ENCODE results near the gene KANSL1L.

KANSL1L gene

DNA sequence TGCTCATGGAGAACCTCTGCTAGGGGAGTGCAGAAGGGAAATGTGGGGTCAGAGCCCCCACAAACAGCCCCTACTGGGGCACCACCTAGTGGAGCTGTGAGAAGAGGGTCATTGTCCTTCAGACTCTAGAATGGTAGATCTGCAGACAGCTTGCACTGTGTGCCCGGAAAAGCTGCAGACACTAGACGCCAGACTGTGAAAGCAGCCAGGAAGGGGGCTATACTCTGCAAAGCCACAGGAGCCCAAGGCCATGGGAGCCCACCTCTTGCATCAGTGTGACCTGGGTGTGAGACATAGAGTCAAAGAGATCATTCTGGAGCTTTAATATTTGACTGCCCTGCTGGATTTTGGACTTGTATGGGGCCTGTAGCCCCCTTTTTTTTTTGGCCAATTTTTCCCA, 107.9 kb downstream of the KANSL1L start:
- DNase-seq, result no peak

DNA sequence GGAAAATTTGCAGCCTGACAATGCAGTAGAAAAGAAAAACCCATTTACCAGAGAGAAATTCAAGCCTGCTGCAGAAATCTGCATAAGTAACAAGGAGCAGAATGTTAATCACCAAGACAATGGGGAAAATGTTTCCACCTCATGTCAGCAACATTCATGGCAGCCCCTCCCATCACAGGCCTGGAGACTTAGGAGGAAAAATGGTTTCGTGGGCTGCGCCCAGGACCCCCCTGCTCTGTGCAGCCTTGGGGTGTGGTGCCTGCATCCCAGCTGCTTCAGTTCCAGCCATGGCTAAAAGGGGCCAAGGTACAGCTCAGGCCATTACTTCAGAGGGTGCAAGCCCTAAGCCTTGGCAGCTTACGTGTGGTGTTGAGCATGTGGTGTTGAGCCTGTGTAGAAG, 115.4 kb downstream of the KANSL1L start:
- no peak for DNase-seq

DNA sequence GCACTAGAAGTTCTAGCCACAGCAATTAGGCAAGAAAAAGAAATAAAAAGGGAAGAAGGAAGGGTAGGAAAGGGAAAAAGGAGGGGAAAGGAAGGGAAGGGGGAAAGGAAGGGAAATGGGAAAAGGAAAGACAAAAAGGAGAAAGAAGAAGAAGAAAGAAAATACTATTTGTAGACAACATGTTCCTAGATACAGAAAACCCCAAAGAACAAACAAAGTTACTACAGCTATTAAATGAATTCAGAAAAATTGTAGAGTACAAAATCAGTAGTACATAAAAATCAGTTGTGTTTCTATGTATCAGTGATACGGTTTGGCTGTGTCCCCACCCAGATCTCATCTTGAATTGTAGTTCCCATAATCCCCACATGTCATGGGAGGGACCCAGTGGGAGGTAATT, 116.5 kb downstream of the KANSL1L start:
- no peak for DNase-seq

DNA sequence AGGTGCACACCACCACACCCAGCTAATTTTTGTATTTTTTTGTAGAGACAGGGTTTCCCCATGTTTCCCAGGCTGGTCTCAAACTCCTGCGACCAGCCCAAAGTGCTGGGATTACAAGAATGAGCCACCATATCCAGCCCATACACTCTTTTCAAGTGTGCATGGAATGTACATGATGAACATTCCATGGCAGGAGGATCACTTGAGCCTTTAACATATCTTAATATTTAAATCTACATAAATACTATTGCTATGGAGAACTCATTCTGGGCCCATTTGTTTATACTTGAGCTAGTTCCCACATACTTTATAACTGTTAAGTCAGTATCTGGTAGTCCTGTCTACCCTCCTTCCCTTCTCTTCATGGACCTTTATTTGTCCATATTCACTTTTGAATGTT, 120.3 kb downstream of the KANSL1L start:
- DNase-seq, result no peak

DNA sequence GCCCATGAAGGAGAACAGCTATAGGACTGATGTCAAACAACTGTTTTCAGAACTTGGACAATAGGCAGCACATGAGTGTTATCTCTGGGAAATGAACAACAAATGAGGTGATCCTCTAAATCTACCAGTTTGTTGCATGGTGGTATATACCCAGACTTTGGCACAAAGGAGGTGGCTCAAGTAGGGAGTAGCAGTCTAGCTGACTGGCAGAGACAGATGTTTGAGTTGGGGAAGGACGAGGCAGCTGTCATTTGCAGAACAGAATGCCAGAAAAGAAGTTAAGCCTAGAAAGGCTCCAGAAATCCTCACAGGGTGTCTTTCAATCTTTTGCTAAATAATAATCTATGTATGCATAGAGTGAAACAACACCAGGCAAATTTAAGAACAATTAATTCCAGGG, 121.4 kb downstream of the KANSL1L start:
- DNase-seq, result no peak

DNA sequence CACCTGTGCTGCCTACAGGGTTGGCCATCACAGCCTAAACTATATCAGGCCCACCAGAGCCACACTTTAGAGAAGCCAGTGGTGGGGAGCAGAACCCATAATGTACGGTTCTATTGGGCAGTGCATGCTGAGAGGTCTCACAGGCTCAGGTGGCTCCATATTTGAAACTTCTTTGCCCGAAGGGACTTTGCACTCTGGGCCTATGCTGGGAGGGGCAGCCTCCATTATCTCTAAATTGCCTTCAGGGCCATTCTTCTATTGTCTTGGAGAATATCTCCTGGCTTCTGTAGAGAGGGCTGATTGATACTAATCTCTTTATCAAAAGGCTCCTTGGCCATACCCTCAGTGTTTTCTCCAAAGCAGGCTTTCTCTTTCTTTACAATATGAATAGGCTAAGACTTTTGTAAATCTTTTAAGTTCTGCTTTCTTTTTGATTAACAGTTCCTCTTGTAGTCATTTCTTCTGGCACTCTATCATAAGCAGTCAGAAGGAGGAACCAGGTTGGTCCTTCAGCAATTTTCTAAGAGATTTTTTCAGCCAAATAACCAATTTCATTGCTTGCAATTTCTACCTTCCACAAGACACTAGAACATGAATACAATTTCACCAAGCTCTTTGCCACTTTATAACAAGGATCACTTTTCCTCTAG, 124.2 kb downstream of the KANSL1L start:
- no peak for DNase-seq

DNA sequence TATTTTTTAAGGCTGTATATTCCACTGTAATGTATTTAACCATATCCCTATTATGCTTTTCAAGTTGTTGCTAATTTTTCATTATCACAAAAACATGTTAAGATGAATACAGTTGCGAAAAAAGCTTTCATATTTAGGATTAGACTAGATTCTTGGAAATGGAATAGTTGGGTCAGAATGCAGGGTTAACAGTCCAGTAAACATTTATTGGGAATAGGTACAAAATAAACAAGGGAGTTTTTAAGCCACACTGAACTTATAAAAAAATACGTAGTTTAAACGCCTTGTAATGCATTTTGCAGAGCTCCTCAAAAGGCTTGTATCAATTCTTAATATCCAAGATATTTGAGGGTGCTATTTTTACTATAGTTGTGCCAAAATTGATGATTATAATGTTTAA, 133.1 kb downstream of the KANSL1L start:
- DNase-seq, result no peak

DNA sequence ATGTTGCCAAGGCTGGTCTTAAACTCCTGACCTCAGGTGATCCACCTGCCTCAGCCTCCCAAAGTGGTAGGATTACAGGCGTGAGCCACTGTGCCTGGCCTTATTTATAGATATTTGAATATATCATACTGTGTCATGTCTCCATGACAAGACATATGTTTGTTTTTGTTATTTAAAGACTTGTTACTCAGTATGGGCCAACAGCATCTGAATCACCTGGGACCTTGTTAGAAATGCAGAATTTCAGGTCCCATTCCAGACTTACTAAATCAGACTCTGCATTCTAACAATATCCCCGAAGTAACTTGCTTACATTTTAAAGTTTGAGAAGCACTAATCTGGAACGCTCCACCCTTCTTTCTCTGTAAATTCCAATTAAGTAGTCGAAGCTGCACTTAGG, 135.5 kb downstream of the KANSL1L start:
- DNase-seq, result no peak

DNA sequence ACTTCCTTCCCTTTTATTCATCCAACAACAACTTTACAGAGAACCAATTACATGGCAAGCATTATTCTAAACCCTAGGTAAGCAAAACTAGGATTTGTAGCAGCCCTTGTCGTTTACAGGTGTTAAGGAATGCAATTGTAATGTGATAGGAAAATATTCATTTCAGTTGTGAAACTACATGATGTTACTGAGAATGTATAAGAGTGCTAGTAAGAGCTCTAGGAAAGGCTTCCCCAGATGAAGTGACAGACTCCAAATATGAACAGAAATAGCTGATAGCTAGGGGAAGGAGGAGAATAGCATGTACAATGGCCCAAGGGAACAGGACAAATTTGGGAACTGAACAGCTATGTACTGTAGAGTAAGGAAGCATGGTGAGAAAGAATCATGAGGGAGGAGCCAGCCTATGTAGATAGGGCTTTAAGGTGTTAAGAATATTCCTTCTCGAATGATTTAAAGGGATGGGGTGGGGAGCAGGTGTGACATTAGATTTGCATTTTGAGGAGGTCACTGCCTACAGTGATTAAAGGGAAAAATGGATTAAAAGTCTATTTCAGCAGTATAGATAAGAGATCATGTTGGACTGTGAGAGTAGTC, 137.0 kb downstream of the KANSL1L start:
- DNase-seq, result no peak

DNA sequence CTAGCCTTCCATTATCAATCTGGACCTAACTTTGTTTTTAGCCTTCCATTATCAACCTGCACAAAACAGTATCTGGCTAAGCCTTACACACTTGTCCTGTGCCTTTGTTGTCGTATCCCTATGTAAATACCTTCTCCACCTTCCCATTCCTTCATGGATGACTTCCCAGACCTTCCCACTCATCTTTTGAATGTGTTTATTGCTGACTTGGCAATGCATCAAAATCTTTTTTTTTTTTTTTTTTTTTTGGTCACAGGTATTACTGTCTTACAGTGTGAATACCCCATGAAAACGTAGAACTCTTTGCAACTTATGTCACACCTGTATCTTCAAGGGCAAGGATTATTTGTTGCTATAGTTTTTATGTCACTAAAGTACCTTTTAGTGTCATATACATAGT, 143.0 kb downstream of the KANSL1L start:
- no peak for DNase-seq

DNA sequence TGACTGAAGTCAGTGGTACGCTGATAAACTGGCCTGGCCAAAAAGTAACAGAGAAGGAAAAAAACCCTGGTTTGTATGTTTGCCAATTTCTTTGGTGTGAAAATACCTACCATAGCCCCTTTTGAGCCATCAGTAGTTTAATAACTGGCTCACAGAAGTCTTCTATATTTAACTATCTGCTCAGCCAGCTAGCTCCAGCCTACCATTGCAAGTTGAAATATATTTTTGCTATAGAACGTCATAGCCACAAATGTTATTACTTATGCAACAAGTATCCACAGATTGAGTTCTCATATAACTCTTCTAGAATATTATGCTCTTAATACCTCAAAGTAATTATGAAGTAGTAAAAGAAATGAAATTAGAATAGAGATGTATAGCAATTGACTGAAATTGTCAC, 143.6 kb downstream of the KANSL1L start:
- no peak for DNase-seq

DNA sequence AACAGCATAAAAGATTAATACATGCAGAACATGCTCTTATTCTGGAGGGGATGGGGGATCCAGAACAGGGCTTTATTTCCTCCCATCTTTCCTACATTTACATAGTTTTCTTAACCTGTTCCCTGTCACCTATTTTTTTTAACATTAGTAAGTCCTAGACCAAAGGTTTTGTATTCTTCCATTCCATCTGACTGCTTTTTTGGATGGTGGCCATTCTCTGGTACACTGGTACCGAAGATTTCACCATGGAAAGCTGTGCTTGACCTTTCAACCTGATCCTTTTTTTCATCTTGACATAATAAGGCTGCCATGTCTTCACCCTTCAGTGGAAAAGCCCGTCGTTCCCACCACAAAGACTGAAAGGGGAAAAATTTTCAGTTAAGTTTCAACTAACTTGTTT, 148.4 kb downstream of the KANSL1L start:
- DNase-seq, result no peak

DNA sequence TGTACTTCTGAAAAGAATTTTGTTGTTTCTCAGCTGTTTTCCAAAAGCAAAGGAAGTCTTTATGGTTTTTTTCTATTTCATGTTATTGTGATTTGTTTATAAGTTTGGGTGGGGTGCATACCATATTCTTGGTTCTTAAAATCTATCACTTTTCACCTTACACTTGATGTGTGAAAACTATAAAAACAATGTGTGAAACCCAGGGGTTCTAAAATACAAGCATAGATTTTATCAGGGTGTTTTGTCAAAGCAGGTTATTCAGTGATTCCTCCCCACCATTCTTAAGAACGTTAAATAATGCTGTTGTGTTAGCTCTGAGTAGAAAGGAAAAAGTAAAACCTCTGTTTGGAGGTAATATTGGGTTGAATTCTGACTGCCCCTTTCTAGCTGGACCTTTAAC, 151.1 kb downstream of the KANSL1L start:
- no peak for DNase-seq

DNA sequence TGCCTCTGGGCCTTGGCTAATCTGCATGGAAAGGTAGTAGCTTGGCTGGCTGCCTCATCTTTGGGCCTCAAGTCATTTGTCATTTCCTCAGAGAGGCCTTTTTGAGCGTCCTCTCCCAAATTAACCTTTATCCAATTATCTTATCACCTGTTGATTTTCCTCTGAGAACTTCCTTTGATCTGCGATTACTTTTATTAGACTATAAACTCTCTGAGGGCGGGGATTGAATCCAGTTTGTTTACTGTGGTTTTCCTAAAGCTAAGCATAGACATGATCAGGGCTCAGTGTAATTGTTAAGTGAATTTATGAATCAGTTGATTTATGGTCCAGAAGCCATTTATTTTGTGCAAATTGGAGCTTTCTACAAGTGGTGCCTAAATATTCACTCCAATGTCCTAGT, 161.3 kb downstream of the KANSL1L start:
- DNase-seq, result no peak

DNA sequence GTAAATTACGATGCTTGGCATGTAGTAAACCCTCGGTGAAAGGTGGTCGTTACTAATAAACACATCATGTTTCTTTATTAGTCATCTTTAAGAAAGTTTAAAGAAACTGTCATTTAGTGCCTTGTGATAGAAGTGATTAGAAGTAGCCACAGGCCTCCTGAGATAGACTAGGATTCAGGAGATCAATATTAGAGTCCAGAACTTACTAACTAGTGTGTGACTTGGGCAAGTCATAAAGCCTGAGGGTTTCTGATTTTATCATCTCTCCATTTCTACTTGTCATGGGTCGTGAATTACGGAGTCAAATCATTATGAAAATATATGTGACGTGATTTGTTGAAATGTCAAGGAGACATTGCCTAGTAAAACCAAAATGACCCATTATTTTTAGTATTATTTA, 162.1 kb downstream of the KANSL1L start:
- DNase-seq, result no peak

DNA sequence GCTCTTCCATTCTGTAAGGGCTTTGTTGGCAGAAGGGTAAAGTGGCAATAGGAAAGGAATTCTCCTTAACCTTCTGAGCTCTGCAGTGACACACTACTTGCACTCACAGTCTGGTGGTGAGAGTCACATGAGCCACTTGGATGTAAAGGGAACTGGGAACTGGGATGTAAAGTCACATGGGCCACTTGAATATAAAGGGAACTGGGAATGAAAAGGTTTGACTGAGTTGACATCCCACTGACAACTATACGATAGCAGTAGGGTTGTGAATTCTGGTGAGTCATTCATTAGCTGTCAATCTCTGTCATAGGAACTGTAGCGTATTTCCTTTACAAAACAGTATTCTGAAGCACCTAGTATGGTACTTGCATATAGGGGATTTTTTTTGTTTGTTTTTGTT, 163.3 kb downstream of the KANSL1L start:
- DNase-seq, result no peak

DNA sequence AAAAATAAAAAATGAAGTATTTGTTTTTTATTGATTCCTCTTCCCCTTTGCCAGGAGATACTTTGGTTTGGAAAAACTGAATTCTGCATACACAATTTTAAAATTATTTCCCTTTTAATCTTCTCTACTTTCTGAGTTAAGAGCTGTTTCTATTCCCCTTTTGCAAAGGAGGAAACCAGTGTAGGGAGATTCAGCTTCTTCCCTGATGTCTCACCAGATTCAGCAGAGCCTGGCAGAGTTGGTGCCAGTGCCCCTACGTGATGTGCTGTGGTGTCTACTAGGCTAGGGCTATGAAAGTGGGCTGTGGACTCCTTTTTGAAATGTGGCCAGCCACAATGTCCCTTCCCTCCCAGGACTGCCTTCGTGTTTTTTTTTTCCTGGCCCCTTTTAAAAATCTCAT, 166.3 kb downstream of the KANSL1L start:
- no peak for DNase-seq

DNA sequence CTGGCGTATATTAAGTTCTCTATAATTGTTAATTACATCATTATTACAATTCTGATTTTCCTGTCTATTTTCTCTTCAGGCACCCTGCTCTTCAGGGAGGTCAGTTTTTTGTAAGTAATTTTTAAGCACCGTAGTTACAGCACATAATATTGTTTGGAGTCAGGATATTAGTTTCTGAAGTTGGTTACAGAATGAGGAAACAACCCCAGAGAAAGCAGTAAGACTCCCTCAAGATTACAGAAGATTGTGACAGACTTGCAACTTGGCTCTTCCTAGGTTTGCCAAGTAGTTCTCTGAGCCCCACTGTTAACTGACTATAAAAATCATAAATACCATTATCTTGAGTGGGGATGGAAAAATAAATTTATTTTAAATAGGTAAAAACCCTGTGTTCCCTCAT, 167.8 kb downstream of the KANSL1L start:
- no peak for DNase-seq

DNA sequence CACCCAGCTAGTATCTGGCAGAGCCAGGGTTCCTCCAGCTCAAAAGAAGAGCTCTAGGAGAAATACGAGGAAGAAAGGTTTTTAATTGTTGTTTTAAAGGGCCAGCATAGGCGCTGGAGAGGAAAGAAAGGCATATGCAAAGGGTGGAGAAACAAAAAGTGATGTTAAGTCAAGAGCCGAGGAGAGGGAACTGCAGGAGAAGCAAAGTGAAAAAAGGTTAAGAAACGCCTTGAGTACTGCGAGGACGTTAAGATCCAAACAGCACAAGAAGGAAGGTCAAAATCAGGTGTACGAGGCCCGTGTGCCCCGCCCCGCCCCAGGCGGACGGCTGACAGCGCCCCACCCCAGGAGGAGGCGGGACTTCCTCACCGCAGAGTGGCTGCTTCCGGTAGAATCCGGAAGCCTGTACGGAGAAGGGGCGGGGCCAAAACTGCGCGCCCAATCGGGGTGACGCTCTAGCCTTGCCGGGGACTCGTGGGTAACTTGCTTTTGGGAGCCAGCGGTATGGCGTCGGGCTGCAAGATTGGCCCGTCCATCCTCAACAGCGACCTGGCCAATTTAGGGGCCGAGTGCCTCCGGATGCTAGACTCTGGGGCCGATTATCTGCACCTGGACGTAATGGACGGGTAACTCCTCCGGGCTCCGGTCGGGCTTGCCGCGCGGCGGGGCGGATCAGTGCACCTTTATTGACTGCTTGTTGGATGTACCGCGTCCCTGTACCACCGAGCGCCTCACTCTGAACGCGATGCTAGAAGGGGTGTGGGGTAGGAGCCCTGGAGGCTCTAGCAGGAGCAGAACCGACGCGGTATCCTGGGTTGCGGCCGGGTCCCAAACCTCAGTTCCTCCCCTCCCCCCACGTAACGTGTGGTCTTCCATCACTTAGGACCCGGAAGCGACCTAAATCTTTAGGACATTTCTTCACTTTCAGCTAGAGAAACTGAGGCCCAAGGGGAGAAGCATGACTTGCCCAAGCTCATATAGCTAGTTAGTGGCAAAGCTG, 168.8 kb downstream of the KANSL1L start, which contains the start of gene RPE:
RPE (plus strand) TSS at position 481 of the 1,000 bp plus-strand sequence; CDS start at position 505, 24 bp downstream.
- peak; percentile 94 for DNase-seq

DNA sequence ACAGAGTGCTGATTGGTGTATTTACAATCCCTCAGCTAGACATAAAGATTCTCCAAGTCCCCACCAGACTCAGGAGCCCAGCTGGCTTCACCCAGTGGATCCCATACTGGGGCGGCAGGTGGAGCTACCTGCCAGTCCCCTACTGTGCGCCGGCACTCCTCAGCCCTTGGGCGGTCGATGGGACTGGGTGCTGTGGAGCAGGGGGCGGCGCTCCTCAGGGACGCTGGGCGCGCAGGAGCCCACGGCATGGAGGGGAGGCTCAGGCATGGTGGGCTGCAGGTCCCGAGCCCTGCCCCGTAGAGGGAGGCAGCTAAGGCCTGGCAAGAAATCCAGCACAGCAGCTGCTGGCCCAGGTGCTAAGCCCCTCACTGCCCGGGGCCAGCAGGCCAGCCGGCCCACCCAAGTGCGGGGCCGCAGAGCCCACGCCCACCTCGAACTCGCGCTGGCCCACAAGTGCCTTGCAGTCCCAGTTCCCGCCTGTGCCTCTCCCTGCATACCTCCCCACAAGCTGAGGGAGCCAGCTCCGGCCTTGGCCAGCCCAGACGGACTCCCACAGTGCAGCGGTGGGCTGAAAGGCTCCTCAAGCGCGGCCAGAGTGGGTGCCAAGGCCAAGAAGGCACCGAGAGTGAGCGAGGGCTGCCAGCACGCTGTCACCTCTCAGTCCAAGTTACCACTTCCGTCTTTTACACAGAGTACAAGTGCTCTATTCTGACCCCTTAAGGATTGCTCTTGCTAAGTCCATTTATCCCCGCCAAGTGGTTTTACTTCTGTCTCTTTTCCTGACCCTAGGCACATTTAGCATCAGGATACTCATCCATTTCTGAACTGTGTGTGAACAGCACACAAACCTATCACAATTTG, 170.5 kb downstream of the KANSL1L start:
- DNase-seq, result no peak

DNA sequence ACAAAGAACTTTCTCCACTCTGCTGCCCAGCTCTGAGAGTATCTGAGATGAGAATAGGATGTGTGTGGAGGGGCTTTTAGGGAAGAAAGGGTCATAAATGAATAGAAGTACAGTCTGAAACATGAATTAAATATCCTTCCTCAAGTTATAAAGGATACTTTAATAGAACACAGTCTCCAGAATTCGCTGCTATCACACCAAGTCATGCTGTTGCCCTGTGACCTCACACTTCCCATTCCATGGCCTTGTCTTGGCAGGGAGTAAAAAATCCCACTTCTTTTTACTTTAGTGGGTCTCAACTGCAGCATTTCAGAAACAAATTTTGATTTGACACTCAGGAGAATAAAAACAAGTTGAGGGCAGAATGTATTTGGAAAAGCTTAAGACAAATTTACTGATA, 172.6 kb downstream of the KANSL1L start:
- no peak for DNase-seq

DNA sequence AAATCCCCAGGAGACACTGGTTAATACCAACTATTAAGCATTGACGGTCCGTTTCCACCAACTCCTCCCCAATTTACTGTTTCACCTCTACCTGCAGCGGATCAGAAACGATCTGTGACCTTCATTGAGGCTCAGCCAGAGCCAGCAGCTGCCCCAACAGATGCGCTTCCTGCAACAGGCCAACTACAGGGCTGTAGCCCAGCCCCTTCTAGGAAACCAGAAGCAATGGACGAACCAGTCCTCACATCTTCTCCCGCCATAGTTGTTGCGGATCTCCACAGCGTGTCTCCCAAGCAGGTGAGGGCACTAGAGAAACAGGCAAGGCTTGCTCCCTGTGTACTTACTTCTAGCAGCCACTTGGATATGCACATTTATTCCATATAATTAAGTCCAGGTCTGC, 177.2 kb downstream of the KANSL1L start:
- DNase-seq, result no peak

DNA sequence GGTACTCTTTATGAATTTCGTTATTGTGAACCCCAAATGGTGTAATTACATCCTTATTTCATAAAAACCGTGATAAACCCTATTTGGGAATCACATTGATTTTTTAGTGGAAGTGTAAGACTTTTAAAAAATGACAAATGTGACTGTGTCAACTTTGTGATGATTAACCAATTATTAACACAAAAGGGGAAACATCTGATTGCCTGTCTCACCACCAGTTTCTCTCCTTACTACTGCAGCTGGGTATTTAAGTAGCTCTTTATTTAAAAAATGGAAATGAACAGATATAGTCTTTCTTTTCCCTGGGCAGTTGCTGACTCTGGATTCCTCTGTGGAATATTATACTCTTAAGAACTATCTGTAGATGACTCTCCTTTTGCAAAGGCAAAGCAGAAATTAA, 180.4 kb downstream of the KANSL1L start:
- DNase-seq, result no peak

All from central memory CD4-positive, alpha-beta T cell (primary cell).